ENCODE results near the gene ARHGAP26.

Gene ARHGAP26

GRCh38 chr5:142942901-142943300 lies 172.7 kb downstream of the ARHGAP26 start:
- Histone ChIP-seq H3K27ac (no peak overlapping the region), H3K4me1 (ENCODE audit: control insufficient read depth in 1 of 2, insufficient read depth in 1 of 2, low read depth in 1 of 2, low read length in 1 of 2) (no peaks in the 10 kb centered on the region), H3K4me3 (ENCODE audit: low read depth in 1 of 2, low read length in 1 of 2) (no peak overlapping the region), H3K9me3 (no peaks in the 10 kb centered on the region), H3K27me3 (no peaks in the 10 kb centered on the region), H3K36me3 (no peaks in the 10 kb centered on the region)
- TF ChIP-seq CTCF (IDR thresholded peaks at IDR 0.05), result no peak

GRCh38 chr5:142944140-142944539 lies 174.0 kb downstream of the ARHGAP26 start:
- Histone ChIP-seq H3K4me1 (ENCODE audit: control insufficient read depth in 1 of 2, insufficient read depth in 1 of 2, low read depth in 1 of 2, low read length in 1 of 2) (no peaks in the 10 kb centered on the region), H3K4me3 (ENCODE audit: low read depth in 1 of 2, low read length in 1 of 2) (no peak overlapping the region), H3K36me3 (no peaks in the 10 kb centered on the region), H3K9me3 (no peaks in the 10 kb centered on the region), H3K27ac (peak overlapping the region; percentile 25), H3K27me3 (no peaks in the 10 kb centered on the region)
- no peak for TF ChIP-seq CTCF (IDR thresholded peaks at IDR 0.05)

- Histone ChIP-seq H3K36me3 (no peaks in the 10 kb centered on the region), H3K4me3 (ENCODE audit: low read depth in 1 of 2, low read length in 1 of 2) (no peak overlapping the region), H3K27me3 (no peaks in the 10 kb centered on the region), H3K27ac (peak overlapping the region; percentile 2), H3K9me3 (no peaks in the 10 kb centered on the region), H3K4me1 (ENCODE audit: control insufficient read depth in 1 of 2, insufficient read depth in 1 of 2, low read depth in 1 of 2, low read length in 1 of 2) (no peaks in the 10 kb centered on the region)
- TF ChIP-seq CTCF (IDR thresholded peaks at IDR 0.05), result no peak
Observed at GRCh38 chr5:142945321-142945720, 175.1 kb downstream of the ARHGAP26 start.

GRCh38 chr5:142945845-142946244 lies 175.7 kb downstream of the ARHGAP26 start:
- no peak for TF ChIP-seq CTCF (IDR thresholded peaks at IDR 0.05)
- H3K9me3 ChIP-seq, result no peaks in the 10 kb centered on the region
- H3K27me3 ChIP-seq, result no peaks in the 10 kb centered on the region
- no peak overlapping the region for H3K27ac ChIP-seq
- H3K36me3 ChIP-seq, result no peaks in the 10 kb centered on the region
- H3K4me3 ChIP-seq (ENCODE audit: low read depth in 1 of 2, low read length in 1 of 2), result no peak overlapping the region
- peaks cover 0 to 5% of the 10 kb centered on the region in 2 experiments for H3K4me1 ChIP-seq (ENCODE audit: control insufficient read depth in 1 of 2, insufficient read depth in 1 of 2, low read depth in 1 of 2, low read length in 1 of 2)

GRCh38 chr5:142946547-142947426 lies 176.6 kb downstream of the ARHGAP26 start:
- no peak for TF ChIP-seq CTCF (IDR thresholded peaks at IDR 0.05)
- peaks cover 0 to 9% of the 10 kb centered on the region in 2 experiments for H3K4me1 ChIP-seq (ENCODE audit: control insufficient read depth in 1 of 2, insufficient read depth in 1 of 2, low read depth in 1 of 2, low read length in 1 of 2)
- H3K9me3 ChIP-seq, result no peaks in the 10 kb centered on the region
- no peak overlapping the region for H3K27ac ChIP-seq
- no peaks in the 10 kb centered on the region for H3K27me3 ChIP-seq
- no peak overlapping the region for H3K4me3 ChIP-seq (ENCODE audit: low read depth in 1 of 2, low read length in 1 of 2)
- H3K36me3 ChIP-seq, result no peaks in the 10 kb centered on the region

Data from neutrophil (primary cell).